Urothelium cell line (cell line): ENCODE measurements around the gene MAP3K5.
A peak's percentile ranks its signal among the peaks of the same experiment; 100 is the strongest.
"Not testable (repeated sequence)": the region's sequence is repeated elsewhere in the genome, so short reads cannot be mapped to it uniquely, and the experiment has no call there.

Experiments
- DNase-seq: peaks from one replicate; pipeline ENCODE4 v3.0.0; 2011; ENCODE audit warnings: low spot score, mixed read lengths
- FAIRE-seq: peaks from 2 replicates; lab custom pipeline; 2011; peaks lifted over from hg19 to GRCh38; lab: Jason Lieb, UNC

Gene MAP3K5

DNA sequence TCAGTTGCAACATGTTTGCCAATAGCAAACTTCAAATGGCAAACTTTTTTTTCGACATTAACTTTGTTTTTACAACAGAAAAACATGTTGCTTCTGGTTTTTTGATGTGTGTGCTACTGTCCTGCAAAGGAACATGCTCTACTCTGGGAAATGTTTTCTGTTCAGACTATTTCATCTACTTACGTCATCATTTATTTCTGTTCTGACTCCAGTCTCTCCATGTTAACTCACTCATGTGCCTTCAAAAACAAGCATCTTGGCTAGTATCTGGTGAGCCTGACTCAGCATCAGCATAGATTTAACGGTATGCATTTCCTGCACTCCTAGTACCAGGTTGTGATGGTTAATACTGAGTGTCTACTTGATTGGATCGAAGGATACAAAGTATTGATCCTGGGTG lies 206.0 kb downstream of the MAP3K5 start:
- DNase-seq, result no peak

DNA sequence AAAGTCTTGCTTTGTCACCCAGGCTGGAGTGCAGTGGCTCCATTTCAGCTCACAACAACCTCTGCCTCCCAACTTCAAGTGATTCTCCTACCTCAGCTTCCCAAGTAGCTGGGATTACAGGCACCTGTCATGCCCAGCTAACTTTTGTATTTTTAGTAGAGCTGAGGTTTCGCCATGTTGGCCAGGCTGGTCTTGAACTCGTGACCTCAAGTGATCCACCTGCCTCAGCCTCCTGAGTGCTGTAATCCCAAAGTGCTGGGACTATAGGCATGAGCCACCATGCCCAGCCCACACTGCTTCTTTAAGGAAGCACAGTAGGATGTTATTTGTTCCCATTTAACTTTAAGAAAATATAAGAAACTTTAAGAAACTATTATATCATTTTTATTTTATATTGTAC lies 206.8 kb downstream of the MAP3K5 start:
- not testable (repeated sequence) for FAIRE-seq, DNase-seq

More for the DNA sequence above, 206.0 kb downstream of the MAP3K5 start:
- no peak for FAIRE-seq

- not testable (repeated sequence) for DNase-seq, FAIRE-seq
These were observed 208.0 kb downstream of the MAP3K5 start for GRCh38 chr6:136584290-136584689.

DNA sequence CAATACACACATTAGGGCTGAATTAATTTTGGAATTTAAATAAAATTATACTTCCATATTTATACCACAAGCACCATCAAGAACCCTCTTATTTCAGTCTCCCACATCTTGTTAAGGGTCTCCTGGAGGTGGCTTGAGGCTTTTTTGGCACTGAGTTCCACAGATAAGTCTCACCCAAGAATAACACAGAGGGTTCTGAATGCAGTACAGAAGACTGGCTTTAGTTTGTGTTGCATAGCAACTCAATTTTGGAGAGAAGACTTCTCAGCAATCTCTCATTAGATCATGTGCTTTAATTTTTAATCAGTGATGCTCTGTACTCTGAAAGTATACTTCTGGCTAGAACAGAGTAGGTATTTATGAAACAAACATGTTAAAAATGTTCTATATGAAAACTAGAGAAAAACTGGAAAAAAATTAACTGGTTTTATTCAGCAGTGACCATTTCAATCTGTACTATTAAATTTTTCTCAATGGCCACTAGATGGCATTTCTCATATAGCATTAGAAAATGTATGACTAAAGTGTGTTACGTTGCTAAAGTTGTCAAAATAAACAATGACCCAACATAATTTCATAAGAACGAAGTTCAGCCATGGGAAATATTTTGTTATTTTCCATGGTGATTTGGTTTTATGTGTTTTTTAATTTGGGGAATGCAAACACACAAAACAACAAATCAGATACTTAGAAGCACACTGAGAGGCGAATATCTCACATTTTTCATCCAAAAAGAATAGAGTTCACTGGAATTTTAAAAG lies 209.4 kb downstream of the MAP3K5 start:
- FAIRE-seq, result no peak
- no peak for DNase-seq

- no peak for FAIRE-seq
- DNase-seq, result no peak
These were observed 212.5 kb downstream of the MAP3K5 start for GRCh38 chr6:136579800-136580199.

- DNase-seq (no peak), FAIRE-seq (no peak)
These were observed 215.5 kb downstream of the MAP3K5 start for GRCh38 chr6:136576821-136577220.

DNA sequence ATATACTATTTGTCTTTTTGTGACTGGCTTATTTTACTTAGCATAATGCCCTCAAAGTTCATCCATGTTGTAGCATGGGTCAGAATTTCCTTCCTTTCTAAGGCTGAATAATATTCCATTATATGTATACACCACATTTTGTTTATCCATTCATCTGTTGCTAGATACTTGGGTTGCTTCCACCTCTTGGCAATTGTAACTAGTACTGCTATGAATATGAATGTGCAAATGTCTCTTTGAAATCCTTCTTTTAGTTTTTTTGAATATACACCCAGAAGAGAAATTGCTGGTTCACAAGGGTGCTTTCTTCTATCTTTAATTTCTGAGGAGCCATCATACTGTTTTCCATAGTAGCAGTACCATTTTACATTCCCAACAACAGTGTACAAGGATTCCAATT lies 220.8 kb downstream of the MAP3K5 start:
- DNase-seq, result no peak
- FAIRE-seq, result no peak

GRCh38 chr6:136571065-136571464 lies 221.2 kb downstream of the MAP3K5 start:
- no peak for FAIRE-seq
- DNase-seq, result no peak

DNA sequence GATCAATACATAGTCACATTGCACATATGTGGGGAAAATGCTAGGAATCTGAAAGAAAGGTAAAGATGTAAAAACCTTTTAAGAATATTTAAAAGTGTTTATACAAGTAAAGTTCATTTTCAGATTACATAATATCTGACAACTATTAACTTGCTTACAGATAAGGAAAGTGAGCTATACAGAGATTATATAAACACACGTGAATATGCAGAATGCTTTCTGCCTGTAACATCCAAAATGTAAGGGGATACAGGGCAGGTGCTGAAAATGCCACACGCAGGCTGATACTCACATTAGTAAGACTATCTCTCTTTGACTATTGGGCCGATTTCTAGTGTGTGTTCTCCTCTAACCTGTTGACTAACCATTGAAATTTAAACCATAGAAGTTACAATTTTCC lies 224.1 kb downstream of the MAP3K5 start:
- FAIRE-seq, result no peak

GRCh38 chr6:136567688-136568087 lies 224.6 kb downstream of the MAP3K5 start:
- FAIRE-seq (no peak), DNase-seq (no peak)

More for the DNA sequence above, 224.1 kb downstream of the MAP3K5 start:
- no peak for DNase-seq

DNA sequence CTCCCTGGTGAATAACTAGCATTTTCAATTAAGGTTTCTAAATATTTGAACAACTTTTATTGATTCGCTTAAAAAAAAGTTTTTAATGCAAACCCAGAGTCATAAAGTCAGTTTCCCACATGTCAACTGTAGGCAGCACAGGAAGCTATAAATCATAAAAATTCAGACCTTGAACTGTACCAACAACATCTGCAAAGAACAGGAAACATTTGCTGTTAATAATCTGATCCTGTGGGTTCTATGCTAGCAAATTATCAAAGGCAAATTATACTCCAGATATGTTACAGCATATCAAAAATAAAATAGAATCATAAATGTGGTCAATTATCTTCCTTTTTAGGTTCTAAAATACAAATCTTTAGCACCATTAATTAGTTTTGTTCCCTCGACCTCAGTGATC lies 225.4 kb downstream of the MAP3K5 start:
- DNase-seq, result no peak
- no peak for FAIRE-seq

GRCh38 chr6:136566007-136566487 lies 226.2 kb downstream of the MAP3K5 start:
- no peak for DNase-seq

GRCh38 chr6:136564180-136564579 lies 228.1 kb downstream of the MAP3K5 start:
- FAIRE-seq (no peak), DNase-seq (no peak)

More at GRCh38 chr6:136566007-136566487, 226.2 kb downstream of the MAP3K5 start:
- no peak for FAIRE-seq

- DNase-seq (no peak), FAIRE-seq (no peak)
These were observed 228.7 kb downstream of the MAP3K5 start for GRCh38 chr6:136563386-136564152.

DNA sequence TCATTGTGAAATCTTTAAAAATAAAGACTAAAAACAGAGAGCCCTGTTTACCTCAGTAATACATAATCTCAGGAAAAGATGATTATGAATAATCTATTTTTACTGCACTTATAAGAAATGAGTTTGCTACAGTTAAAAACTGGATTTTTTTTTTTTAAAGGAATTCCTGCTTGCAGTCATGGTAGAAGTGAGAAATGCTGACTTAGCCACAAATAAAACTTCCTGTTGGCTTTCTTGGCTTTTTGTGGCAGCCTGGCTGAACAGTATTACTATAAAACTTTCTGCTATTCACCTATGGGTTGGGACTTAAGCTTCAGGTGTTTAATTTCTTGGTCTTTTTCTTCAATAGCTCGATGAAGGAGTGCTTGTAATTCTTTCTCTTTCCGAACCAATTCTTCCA lies 230.1 kb downstream of the MAP3K5 start:
- FAIRE-seq (no peak), DNase-seq (no peak)

DNA sequence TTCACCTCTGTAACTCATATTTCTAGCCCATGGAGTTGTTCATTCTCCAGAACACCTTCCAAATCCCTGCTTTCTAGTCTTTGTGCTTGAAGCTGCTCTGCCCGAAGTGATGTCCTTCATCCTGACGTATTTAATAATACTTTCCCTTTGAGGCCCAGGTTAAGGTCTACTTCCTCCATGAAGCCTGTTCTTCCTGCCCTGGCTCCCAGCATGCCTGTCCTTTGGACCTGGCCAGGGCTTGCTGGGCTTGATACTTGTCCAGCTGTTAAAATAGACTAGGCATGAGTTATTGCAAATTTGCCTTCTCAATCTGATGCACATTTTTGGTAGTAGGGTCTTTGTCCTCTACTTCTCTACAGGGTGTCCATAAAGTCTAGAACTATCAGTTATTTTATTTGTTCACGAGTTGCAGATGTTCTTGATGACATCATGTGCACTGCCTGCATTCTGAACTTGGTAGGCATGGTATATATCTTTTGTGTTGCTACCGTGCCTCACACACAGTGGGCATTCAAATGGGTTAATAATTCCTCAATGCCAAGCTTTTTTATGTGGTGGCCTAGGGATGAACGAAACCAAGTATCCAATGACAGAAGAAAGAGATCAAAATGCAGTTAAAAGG lies 239.0 kb downstream of the MAP3K5 start:
- FAIRE-seq, result no peak
- no peak for DNase-seq

- DNase-seq (no peak), FAIRE-seq (no peak)
These were observed 240.2 kb downstream of the MAP3K5 start for GRCh38 chr6:136552054-136552453.

GRCh38 chr6:136551103-136551502 lies 241.2 kb downstream of the MAP3K5 start:
- FAIRE-seq (no peak), DNase-seq (no peak)

DNA sequence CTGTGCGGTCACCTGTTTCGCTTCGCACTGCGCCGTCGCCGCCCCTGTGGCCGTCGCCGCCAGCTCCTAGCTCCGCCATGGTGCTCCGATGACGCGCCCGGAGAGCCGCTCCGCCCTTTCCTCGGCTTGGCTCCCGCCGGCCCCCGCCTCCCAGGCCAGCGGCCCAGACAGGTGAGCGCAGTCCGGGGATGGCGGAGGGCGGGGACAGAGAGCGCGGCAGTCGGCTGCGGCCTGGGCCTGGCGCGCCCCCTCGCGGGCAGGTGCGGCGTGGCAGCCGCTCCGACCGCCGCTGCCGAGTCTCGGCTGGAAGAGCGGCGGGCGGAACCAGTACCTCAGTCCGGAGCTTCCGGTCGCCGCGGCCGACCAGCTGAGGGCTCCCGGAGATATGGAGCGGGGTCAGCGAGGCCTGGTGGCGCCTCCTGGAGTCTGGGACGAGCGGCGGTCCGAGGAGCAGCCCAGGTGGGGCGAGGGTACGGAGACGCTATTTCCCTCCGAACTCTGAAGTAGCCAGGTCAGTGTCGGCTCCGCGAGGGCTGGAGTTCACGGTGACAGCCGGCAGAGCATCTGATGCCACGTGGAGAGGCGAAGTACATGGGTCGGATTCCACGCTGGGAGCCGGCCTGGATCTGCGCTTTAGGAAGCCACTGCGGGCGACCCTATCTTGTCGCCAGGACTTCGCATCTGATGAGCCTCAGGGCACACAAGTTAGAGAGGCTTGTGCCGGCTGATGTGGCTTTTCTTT lies 241.8 kb downstream of the MAP3K5 start, which contains the start of gene MAP7:
MAP7 (minus strand) TSS at position 93 of the 742 bp plus-strand sequence; CDS start at position 79, 14 bp downstream.
- DNase-seq, result peak; percentile 84
- FAIRE-seq, result no peak

- no peak for FAIRE-seq
- DNase-seq, result peak; percentile 65
These were observed 242.3 kb downstream of the MAP3K5 start for GRCh38 chr6:136550045-136550329.
